ENCODE data around the gene AGFG2. TPM values are rescaled to one million over a fixed set of nuclear protein-coding genes. Genes with fewer than 3 reads are reported as not detected.

AGFG2 gene
- total and polyA plus RNA-seq, 2 of the 13 experiments (the other 11 are each of a cell fraction or from before 2014, with no cell fraction given), result 125 to 132 TPM

- TF ChIP-seq ZNF407 (CRISPR knock-in tag; IDR thresholded peaks at IDR 0.05; ENCODE audit: not compliant biosample characterization), result no peak
- TF ChIP-seq ZNF33A (CRISPR knock-in tag; IDR thresholded peaks at IDR 0.05; ENCODE audit: borderline replicate concordance), result no peak
- no peak for TF ChIP-seq PAF1 (CRISPR knock-in tag; IDR thresholded peaks at IDR 0.05)
- TF ChIP-seq ZSCAN29 (CRISPR knock-in tag; conservative IDR thresholded peaks at IDR 0.05), result no peak
- no peak for TF ChIP-seq NR0B2 (CRISPR knock-in tag; IDR thresholded peaks at IDR 0.05)
- TF ChIP-seq ZMYM4 (CRISPR knock-in tag; IDR thresholded peaks at IDR 0.05), result no peak
- no peak for TF ChIP-seq SMYD3 (CRISPR knock-in tag; IDR thresholded peaks at IDR 0.05)
- TF ChIP-seq ZNF652 (CRISPR knock-in tag; IDR thresholded peaks at IDR 0.05; ENCODE audit: borderline replicate concordance, low read depth), result no peak
- no peak for TF ChIP-seq ZNF282 (IDR thresholded peaks at IDR 0.05; ENCODE audit: partially characterized antibody)
- TF ChIP-seq RCOR2 (CRISPR knock-in tag; IDR thresholded peaks at IDR 0.05), result peak; percentile 66
- TF ChIP-seq ZNF383 (CRISPR knock-in tag; IDR thresholded peaks at IDR 0.05; ENCODE audit: borderline replicate concordance), result no peak
- TF ChIP-seq PBX3 (CRISPR knock-in tag; IDR thresholded peaks at IDR 0.05; ENCODE audit: borderline replicate concordance), result no peak
Measured at GRCh38 chr7:100544386-100544785, 5.4 kb downstream of the AGFG2 start (continued).
